Vagina (tissue), 2 donors: ENCODE measurements around the gene DDX54.

Experiments
- CTCF ChIP-seq, 3 experiments: fragments of 450-650 bp in 2 of 3; fragments of 200-600 bp in 1 of 3; sonication (generic) in 1 of 3; IDR thresholded peaks; one replicate each; pipeline ENCODE4 v1.5.1; 2017 to 2019; ENCODE audit warnings: antibody characterized with exemption in 3 of 3, mild to moderate bottlenecking in 2 of 3, moderate library complexity in 2 of 3
- POLR2A ChIP-seq, 2 donors: fragments of 450-650 bp; IDR thresholded peaks; one replicate each; pipeline ENCODE4 v1.6.1; 2017; ENCODE audit warnings: antibody characterized with exemption in 2 of 2, mild to moderate bottlenecking in 2 of 2, moderate library complexity in 2 of 2

DNA sequence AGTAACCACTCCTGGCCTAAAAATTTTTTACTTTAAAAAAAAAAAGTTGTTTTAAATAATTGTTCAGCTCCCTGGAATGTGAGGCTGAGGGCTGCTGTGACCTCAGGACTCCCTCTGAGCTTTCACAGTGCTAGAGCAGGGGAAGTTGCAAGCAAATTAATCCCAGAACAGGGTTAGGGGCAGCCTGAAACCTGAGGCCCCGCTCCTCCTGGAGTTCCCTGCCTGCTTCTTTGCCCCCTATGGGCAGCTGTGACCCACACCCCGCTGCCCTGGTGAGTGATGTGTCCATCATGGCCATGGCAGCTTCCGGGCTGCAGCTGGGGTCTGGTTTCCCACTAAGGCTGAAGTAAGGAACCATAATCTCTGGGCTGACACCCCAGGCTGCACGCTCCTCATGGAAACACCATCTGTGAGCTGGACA, 9.7 kb upstream of the DDX54 start:
- no peak for TF ChIP-seq CTCF (IDR thresholded peaks at IDR 0.05)
- TF ChIP-seq POLR2A (IDR thresholded peaks at IDR 0.05) = no peak
